Thoracic aorta (tissue), 2 donors: ENCODE results near the gene GPLD1. TPM values are rescaled to one million over a fixed set of nuclear protein-coding genes. Genes with fewer than 3 reads are reported as not detected.

ENCODE experiments used
- ATAC-seq: fragments of 150-250 bp; one replicate; pipeline ENCODE4 v1.8.0; 2017; ENCODE audit warnings: low read depth; ENCODE audit not compliant: insufficient number of reproducible peaks, low FRiP score
- DNase-seq: peaks from one replicate; pipeline ENCODE4 v3.0.0-alpha.2; 2020; ENCODE audit warnings: low spot score
- H3K27ac ChIP-seq, 2 donors: fragments of 200-600 bp; sonication (generic); 1 replicate in 1 of 2; 2 replicates in 1 of 2; pipeline ENCODE4 v1.5.1; 2016; ENCODE audit warnings: mild to moderate bottlenecking in 2 of 2, moderate library complexity in 2 of 2
- H3K27me3 ChIP-seq: fragments of 200-600 bp; sonication (generic); replicated peaks from 2 replicates; pipeline ENCODE4 v1.6.0; 2016; ENCODE audit warnings: mild to moderate bottlenecking; ENCODE audit not compliant: insufficient read depth
- H3K36me3 ChIP-seq: fragments of 200-600 bp; sonication (generic); one replicate; pipeline ENCODE4 v1.5.1; 2016
- H3K4me1 ChIP-seq, 2 donors: fragments of 200-600 bp; sonication (generic); 1 replicate in 1 of 2; 2 replicates in 1 of 2; pipeline versions ENCODE4 v1.5.1 to v1.6.0; 2016; ENCODE audit warnings: low read depth in 2 of 2, mild to moderate bottlenecking in 1 of 2; ENCODE audit not compliant: control insufficient read depth in 1 of 2
- H3K4me3 ChIP-seq: fragments of 200-600 bp; sonication (generic); 2 replicates; pipeline ENCODE4 v1.5.1; 2016; ENCODE audit warnings: mild to moderate bottlenecking
- H3K9me3 ChIP-seq: fragments of 200-600 bp; sonication (generic); 2 replicates; pipeline ENCODE4 v1.5.1; 2016
- CTCF ChIP-seq: fragments of 200-600 bp; sonication (generic); IDR thresholded peaks from one replicate; pipeline ENCODE4 v1.5.1; 2019; ENCODE audit warnings: antibody characterized with exemption
- total RNA-seq, 2 donors: library from RNA; depleted of rRNA; stranded (reverse); fragments of >200 nt; gene quantifications; one replicate each; pipeline versions ENCODE4 v1.1.0 to v1.2.3, GENCODE V29; 2016

The GPLD1 gene
- total RNA-seq, 2 donors from 2014 or later = 22.3 to 30.3 TPM

GRCh38 chr6:24381476-24382219 is 107.7 kb downstream of the GPLD1 start:
- no peak for ATAC-seq

GRCh38 chr6:24378473-24379097 is 110.8 kb downstream of the GPLD1 start:
- no peak for TF ChIP-seq CTCF
- Histone ChIP-seq H3K4me1 (no peaks in the 10 kb centered on the region), H3K4me3 (no peak overlapping the region)

More at GRCh38 chr6:24381476-24382219, 107.7 kb downstream of the GPLD1 start:
- Histone ChIP-seq H3K9me3 (no peaks in the 10 kb centered on the region), H3K27me3 (no peaks in the 10 kb centered on the region), H3K36me3 (no peaks in the 10 kb centered on the region), H3K4me1 (no peaks in the 10 kb centered on the region), H3K27ac (no peak overlapping the region), H3K4me3 (no peak overlapping the region)
- no peak for DNase-seq
- TF ChIP-seq CTCF = no peak

More at GRCh38 chr6:24378473-24379097, 110.8 kb downstream of the GPLD1 start:
- no peak overlapping the region for H3K27ac ChIP-seq
- H3K9me3 ChIP-seq = no peaks in the 10 kb centered on the region
- H3K27me3 ChIP-seq = no peaks in the 10 kb centered on the region
- ATAC-seq (no peak), DNase-seq (no peak)
- H3K36me3 ChIP-seq = no peaks in the 10 kb centered on the region

Other genes starting within 250 kb of the GPLD1 start
- gene DCDC2, start 131.5 kb downstream of the GPLD1 start, total RNA-seq = not detected
- 10 to 100 TPM; 17.9 to 20.2 TPM for gene MRS2, start 86.6 kb downstream of the GPLD1 start, total RNA-seq
- gene ALDH5A1, start 5.4 kb upstream of the GPLD1 start, total RNA-seq = 1 to 10 TPM; 4.6 to 6.2 TPM
- not detected for gene KIAA0319, start 156.6 kb upstream of the GPLD1 start, total RNA-seq
- 10 to 100 TPM; 31.1 to 40.3 TPM for gene TDP2, start 177.3 kb upstream of the GPLD1 start, total RNA-seq
- 1 to 10 TPM; 2.5 to 5.8 TPM for gene ACOT13, start 177.5 kb upstream of the GPLD1 start, total RNA-seq
- gene C6orf62, start 229.6 kb upstream of the GPLD1 start, total RNA-seq = 10 to 100 TPM; 37.6 to 72.2 TPM